ENCODE data around the gene NUDT16L1.

Gene NUDT16L1

GRCh38 chr16:4663777-4664465 is 29.4 kb upstream of the NUDT16L1 start:
- no peak for DNase-seq (ENCODE audit: low read depth)

GRCh38 chr16:4664538-4665418 is 28.6 kb upstream of the NUDT16L1 start:
- DNase-seq (ENCODE audit: low read depth): peak; percentile 41

DNA sequence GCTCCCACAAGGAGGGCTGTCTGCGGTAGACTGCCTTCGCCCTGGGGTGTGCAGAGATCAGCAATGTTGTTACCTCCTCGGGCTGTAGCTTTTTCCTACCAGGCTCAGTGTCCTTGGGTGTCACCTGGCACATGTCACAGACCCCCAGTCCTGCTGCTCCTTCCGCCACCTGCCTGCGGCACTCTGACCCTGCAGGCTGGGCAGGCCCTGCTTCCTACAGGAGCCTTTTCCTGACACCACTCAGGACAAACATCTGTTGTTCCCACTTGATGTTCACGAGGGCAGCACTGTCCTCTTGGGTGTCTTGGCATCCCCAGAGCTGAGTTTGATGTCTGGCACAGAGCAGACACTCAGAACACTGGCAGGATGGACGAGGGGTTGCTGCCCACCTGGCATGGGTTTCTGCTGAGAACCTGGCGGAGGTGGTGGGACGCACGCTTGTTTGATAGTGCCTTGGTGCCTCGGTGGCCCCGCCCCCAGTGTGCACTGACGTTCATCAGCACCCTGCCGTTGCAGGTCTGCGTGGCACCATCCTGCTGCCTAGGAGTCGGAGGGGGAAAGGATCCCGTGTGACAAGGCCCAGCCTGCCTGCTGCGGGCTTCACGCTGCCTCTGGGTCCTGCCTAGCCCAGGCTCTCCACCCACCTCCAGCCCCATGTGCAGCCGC is 26.7 kb upstream of the NUDT16L1 start:
- DNase-seq (ENCODE audit: low read depth): no peak

DNA sequence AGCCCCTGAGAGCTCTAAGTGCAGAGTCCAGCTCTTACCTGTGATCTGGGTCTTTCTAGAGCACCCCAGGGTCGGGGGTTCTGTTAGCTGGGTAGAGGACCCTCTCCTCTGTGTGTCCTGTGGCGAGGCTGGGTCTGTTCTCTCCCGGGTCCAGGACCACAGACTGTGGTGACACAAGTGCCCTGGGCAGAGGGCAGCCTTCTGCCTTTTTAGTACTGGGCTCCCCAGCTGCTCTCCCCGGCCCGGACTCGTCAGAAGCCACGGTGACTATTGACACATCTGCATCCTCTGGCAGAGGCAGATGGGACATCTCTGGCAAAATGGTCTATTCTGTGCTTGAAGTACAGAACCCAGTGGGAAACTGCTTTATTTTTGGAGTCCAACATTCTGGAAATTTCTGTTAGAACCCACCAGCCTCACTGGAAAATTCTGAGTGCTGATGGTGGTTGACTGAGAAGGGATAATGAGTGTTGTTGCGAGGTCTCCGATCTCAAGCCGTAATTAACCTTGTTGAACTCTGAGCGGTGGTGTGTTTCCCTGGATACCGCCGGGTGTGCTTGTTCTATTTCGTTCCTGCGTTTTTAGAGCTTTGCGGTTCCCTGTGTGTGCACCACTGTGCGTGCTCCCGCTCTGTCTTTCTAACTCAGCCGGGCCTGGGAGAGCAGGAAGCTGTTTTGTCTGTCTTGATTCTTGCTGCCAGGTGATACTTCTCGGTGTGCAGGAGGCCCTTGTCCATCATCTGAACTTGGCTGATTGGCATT is 26.0 kb upstream of the NUDT16L1 start:
- DNase-seq (ENCODE audit: low read depth): no peak

- no peak for DNase-seq (ENCODE audit: low read depth)
Measured at GRCh38 chr16:4668313-4668960, 24.9 kb upstream of the NUDT16L1 start.

- no peak for DNase-seq (ENCODE audit: low read depth)
Measured at GRCh38 chr16:4673387-4674046, 19.8 kb upstream of the NUDT16L1 start.

GRCh38 chr16:4674926-4675530 is 18.3 kb upstream of the NUDT16L1 start:
- DNase-seq (ENCODE audit: low read depth): no peak

DNA sequence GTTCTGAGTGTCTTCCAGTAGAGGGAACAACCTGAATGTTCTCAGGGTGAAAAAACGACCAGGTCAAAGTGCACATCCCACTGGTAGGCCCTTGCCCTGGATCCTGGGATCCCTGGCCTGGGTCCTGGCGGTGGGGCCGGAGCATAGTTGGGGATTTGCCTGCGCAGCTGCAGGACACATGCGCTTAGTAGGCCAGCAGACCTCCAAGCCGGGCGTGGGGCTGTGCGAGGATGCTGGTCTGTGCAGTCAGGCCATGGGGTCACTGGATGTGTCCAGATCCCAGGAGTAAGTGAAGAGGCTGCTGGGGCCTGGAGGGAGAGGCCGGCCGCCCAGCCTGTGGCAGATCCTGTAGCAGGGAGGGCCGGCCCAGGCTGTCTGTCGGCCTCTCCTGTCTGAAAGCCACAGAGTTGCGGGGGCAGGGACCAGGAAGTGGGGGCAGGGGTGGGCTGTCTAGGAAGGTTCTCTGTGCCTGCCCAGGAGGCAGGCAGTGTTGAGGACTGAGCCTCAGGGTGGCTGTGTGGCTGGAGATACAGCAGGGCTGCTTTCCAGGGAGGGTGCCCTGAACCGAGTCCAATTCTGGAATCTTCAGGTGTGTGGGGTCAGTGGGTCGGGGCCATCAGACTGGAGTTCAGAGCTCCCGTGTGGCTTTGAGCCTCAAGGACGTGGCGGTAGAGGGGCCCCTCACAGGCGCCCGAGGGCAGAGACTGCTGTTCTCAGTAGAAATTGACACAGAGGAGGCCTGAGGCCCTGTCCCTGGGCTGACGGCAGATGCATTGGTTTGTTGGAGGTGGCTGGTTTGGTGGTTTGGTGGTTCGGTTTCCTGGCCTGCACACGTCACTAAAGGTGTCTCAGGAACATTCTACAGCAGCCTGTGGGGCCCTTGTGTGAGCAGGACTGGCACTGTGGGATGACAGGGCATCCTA is 17.2 kb upstream of the NUDT16L1 start:
- DNase-seq (ENCODE audit: low read depth): peak; percentile 44

- no peak for DNase-seq (ENCODE audit: low read depth)
Measured at GRCh38 chr16:4676831-4677230, 16.5 kb upstream of the NUDT16L1 start.

GRCh38 chr16:4677390-4677789 is 16.0 kb upstream of the NUDT16L1 start:
- DNase-seq (ENCODE audit: low read depth): no peak

GRCh38 chr16:4677994-4678393 is 15.4 kb upstream of the NUDT16L1 start:
- DNase-seq (ENCODE audit: low read depth): no peak

DNA sequence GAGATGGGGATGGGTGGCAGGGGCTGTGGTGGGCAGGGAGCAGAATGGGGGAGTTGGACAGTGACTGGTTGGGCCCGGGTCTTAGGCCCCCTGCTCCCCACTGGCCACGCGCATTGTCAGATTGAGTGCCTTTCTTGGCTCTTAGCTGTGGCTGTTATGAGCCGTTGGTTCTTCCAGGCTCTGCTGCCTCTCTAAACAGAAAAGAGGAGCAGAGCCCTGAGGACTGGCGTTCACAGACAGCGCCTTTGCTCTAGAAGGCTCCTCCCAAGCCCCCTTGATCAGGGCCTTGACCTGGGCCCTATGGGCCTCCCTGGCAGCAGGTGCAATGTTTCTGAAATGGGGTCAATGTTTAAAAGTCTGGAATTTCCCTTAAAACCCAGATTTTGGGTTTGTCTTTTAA is 14.8 kb upstream of the NUDT16L1 start:
- DNase-seq (ENCODE audit: low read depth): no peak

DNA sequence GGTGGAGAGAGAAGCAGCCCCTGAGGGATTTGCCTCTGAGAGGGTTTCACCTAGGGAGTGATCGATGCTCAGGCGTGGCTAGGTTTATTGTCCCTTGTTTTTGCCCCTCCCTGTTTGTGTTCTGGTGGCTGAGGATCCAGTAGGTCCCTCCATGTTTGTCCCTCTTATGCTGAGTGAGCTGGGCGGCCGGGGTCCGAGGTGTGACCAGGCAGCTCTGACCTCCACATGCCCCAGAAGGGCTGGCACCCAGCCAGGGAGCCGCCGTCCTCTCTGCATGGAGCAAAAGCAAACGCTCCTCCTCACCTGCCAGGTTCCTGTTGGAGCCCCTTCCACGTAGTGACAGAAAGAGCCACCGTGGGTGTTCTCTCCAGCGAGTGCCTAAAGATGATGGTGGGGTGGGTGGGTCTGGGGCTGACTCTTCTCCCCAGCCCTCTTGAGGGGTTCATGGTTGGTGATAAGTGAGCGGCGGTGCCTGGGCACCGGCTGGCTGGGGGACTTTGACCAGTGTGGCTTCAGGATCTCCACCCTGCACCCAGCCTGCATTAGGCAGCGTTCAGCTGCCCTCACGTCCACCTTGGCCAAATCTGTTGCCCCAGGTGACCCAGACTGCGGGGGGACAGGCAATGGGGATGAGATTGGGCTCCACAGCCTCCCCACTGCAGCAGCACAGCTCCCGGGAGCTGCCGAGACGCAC is 14.1 kb upstream of the NUDT16L1 start:
- no peak for DNase-seq (ENCODE audit: low read depth)

DNA sequence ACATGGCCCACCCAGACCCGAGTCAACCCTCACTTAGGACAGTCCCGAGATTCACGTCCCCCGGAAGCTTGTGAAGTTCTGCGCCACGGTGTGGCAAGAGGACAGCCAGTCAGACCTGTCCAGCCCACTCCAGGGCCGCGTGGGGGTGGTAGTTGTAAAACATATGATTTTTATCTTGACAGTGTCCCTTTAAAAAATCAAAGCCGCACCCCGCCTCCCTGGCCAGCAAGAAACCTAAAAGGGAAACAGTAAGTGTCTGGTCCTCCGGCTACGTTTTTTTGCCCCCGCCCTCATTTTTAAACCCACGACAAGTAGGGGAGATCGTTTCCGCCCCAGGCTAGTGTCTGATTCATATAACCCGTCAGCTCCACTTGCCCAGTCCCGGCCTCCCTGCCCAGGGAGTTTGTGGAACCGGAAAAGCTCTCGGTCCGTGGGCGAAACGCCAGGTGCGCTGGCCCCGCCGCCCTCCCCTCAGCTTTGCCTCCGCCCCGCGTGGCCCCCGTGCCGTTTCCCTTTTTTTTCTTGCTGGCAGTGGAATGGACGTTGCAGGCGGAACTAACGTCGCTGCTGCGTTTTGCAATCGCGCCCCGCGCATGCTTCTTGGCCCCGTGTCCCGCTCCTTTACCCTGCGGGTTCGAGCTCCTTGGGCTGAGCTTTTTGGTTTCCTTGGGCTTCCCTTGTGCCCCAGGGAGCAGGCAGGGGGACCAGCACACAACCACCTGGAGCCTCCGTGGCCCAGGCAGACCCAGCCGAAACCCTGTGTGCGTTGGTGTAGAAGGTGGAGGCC is 13.3 kb upstream of the NUDT16L1 start:
- DNase-seq (ENCODE audit: low read depth): no peak

- no peak for DNase-seq (ENCODE audit: low read depth)
Measured at GRCh38 chr16:4680673-4681470, 12.5 kb upstream of the NUDT16L1 start.

DNA sequence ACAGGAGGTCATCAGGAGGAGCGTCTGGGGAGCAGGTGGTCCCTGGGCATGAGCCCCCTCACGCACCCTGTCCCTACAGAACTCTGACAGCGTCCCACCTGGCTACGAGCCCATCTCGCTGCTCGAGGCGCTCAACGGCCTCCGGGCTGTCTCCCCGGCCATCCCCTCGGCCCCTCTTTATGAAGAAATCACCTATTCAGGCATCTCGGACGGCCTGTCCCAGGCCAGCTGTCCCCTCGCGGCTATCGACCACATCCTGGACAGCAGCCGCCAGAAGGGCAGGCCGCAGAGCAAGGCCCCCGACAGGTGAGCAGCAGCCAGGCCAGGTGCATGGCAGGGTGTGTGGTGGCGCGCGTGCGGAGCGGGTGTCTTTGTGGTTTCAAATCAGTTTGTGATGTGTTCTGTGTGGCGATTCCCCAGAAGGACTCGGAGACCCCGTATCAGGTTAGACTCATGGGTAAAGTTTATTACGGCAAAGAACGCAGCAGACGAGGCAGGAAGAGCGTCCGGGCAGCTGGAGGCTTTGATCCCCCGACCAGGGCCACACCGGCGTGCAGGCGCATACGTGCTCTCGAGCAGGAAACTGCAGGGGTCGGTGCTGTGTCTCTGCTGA is 11.8 kb upstream of the NUDT16L1 start:
- no peak for DNase-seq (ENCODE audit: low read depth)

GRCh38 chr16:4682084-4682591 is 11.2 kb upstream of the NUDT16L1 start:
- DNase-seq (ENCODE audit: low read depth): no peak

Data from activated T-cell treated with anti-CD3 and anti-CD28 coated beads for 1 hour (primary cell).